Transverse colon (tissue), 4 donors: ENCODE measurements around the gene ZNF488. TPM values are rescaled to one million over a fixed set of nuclear protein-coding genes. Genes with fewer than 3 reads are reported as not detected.
A peak's percentile ranks its signal among the peaks of the same experiment; 100 is the strongest.

Experiments
- DNase-seq: peaks from one replicate; pipeline ENCODE4 v3.0.0-alpha.2; 2019
- H3K27ac ChIP-seq, 4 donors: fragments of 200-600 bp; sonication (generic); 2 replicates each; pipeline ENCODE4 v1.5.1; 2016 to 2018; ENCODE audit warnings: inconsistent platforms in 4 of 4
- H3K27me3 ChIP-seq: fragments of 200-600 bp; sonication (generic); 2 replicates; pipeline ENCODE4 v1.5.1; 2017; ENCODE audit warnings: inconsistent platforms
- H3K36me3 ChIP-seq, 4 donors: fragments of 200-600 bp; sonication (generic); 2 replicates each; pipeline ENCODE4 v1.5.1; 2017 to 2019; ENCODE audit warnings: inconsistent platforms in 4 of 4
- H3K4me1 ChIP-seq, 4 donors: fragments of 200-600 bp; sonication (generic); 2 replicates each; pipeline ENCODE4 v1.5.1; 2017 to 2020; ENCODE audit warnings: inconsistent platforms in 4 of 4
- H3K4me3 ChIP-seq, 4 donors: fragments of 200-600 bp; sonication (generic); 1 replicate in 1 of 4; 2 replicates in 3 of 4; pipeline versions ENCODE4 v1.5.1 to v1.6.1; 2017 to 2019; ENCODE audit warnings: inconsistent platforms in 4 of 4
- H3K9me3 ChIP-seq, 2 donors: fragments of 200-600 bp; sonication (generic); 2 replicates each; pipeline ENCODE4 v1.5.1; 2017 to 2019; ENCODE audit warnings: inconsistent platforms in 2 of 2
- EP300 ChIP-seq: sonication (generic); formaldehyde crosslinking; IDR thresholded peaks from one replicate; pipeline ENCODE4 v1.6.1; 2017; ENCODE audit warnings: antibody characterized with exemption, low read depth
- POLR2A ChIP-seq: fragments of 450-650 bp; IDR thresholded peaks from one replicate; pipeline ENCODE4 v1.6.1; 2016; ENCODE audit warnings: antibody characterized with exemption, mild to moderate bottlenecking, moderate library complexity
- POLR2AphosphoS5 ChIP-seq, 3 donors: sonication (generic); formaldehyde crosslinking; IDR thresholded peaks; one replicate each; pipeline ENCODE4 v1.6.1; 2016; ENCODE audit warnings: antibody characterized with exemption in 3 of 3
- WGBS, 2 donors: methylation state at CpG; one replicate each; pipeline ENCODE4 v1.1.5; 2018; ENCODE audit warnings: low coverage in 1 of 2; 5-methylcytosine and 5-hydroxymethylcytosine counted together
- in situ Hi-C, 4 donors: fragments of 200-750 bp; cut with MboI; loops; one replicate each; pipeline versions ENCODE4 v1.15.0 to v1.15.1; 2017; ENCODE audit warnings: low sequenced_read_pairs in 3 of 4, low pct_ligation_motif_present in 1 of 4, low pct_unique_long_range_greater_than_20kb in 1 of 4
- intact Hi-C: fragments of 100-400 bp; cut with DNase I; formaldehyde crosslinking; loops from one replicate; pipeline ENCODE4 v1.15.1; 2023; ENCODE audit warnings: low total_unique reads
- total RNA-seq, 4 donors: library from RNA; depleted of rRNA; stranded (reverse); fragments of >200 nt; gene quantifications; one replicate each; pipeline ENCODE4 v1.1.0, GENCODE V29; 2016
- TF ChIP-seq, protein P1 (sequence below), 5 experiments: fragments of 200-600 bp in 3 of 5; fragments of 450-650 bp in 2 of 5; sonication (generic) in 3 of 5; IDR thresholded peaks; 1 replicate in 2 of 5; 2 replicates in 3 of 5; pipeline ENCODE4 v1.5.1; 2016 to 2017; ENCODE audit warnings: antibody characterized with exemption in 5 of 5, inconsistent platforms in 3 of 5, mild to moderate bottlenecking in 2 of 5, moderate library complexity in 1 of 5

The ZNF488 gene
- total RNA-seq, 4 donors from 2014 or later = 0.41 to 0.80 TPM; not detected in 2

DNA sequence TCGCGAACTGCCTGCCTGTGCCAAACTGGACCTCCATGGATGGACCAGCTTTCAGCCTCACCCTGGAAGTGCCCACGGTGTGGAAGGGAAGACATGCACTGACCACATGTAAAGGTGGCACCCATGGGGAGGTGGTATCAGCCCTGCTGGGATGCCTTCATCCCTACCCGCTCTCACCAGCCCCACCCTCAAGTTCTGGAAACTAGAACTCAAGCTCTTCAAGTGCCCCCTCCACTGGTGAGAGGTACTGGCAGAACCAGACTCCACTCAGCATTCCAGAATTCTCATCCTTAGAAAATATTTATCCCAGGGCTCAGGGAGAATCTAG lies 5.9 kb downstream of the ZNF488 start:
- DNase-seq = no peak
- intact Hi-C loops (no loop called here), in situ Hi-C loops (loop anchor here in 1 of 4 donors (25.0 kb wide), 1 partner anchor 1091 kb away; the partner anchor contains the start of gene ANTXRL)
- Histone ChIP-seq H3K27ac (peak overlapping the region in 1 of 4 donors; percentile 17), H3K36me3 (no peaks in the 10 kb centered on the region), H3K9me3 (no peaks in the 10 kb centered on the region), H3K4me3 (no peak overlapping the region), H3K27me3 (no peaks in the 10 kb centered on the region), H3K4me1 (peaks cover 0 to 15% (median 12%) of the 10 kb centered on the region in 4 donors)
- no peak for TF ChIP-seq EP300
- TF ChIP-seq, protein P1, sequence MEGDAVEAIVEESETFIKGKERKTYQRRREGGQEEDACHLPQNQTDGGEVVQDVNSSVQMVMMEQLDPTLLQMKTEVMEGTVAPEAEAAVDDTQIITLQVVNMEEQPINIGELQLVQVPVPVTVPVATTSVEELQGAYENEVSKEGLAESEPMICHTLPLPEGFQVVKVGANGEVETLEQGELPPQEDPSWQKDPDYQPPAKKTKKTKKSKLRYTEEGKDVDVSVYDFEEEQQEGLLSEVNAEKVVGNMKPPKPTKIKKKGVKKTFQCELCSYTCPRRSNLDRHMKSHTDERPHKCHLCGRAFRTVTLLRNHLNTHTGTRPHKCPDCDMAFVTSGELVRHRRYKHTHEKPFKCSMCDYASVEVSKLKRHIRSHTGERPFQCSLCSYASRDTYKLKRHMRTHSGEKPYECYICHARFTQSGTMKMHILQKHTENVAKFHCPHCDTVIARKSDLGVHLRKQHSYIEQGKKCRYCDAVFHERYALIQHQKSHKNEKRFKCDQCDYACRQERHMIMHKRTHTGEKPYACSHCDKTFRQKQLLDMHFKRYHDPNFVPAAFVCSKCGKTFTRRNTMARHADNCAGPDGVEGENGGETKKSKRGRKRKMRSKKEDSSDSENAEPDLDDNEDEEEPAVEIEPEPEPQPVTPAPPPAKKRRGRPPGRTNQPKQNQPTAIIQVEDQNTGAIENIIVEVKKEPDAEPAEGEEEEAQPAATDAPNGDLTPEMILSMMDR (IDR thresholded peaks at IDR 0.05) = no peak
- TF ChIP-seq POLR2AphosphoS5 (IDR thresholded peaks at IDR 0.05) = no peak
- TF ChIP-seq POLR2A = no peak
- 60 to 84% methylated on average over 2 to 4 of the region's 4 CpGs for WGBS, 2 donors

DNA sequence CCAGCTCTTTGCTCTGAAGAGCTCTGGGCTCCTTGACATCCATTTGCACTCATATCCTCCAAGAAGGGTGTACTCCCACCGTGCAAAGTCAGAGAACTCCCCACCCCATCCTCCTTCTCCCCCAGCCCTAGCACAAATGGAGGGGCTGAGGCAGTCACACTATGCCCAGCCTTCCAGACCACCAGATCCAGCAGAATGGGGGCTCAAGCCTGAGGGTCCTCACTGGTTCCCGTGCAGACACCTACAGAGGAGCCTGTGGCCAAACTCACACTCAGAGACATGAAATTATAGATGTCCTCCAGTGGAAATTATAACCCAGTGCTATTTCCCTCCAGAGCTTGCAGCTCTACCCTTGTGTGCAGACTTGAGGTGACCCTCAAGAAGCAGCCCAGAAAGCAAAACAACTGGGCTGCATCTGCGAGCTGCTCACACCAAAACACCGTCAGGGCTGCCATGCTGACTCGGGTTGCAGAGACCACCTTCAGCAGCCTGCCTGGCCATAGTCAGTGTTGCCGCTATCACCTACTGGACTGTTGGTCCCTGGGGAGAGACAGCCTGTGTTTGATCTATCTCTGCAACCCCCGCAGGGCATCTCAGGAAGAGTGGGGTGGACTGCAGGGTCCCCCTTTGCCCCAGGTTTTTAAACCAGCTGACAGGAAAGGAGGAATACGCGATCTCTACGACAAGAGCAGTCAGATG lies 7.4 kb downstream of the ZNF488 start:
- in situ Hi-C loops = loop anchor here in 1 of 4 donors (25.0 kb wide), 1 partner anchor 1089 kb away; the partner anchor contains the start of gene ANTXRL

DNA sequence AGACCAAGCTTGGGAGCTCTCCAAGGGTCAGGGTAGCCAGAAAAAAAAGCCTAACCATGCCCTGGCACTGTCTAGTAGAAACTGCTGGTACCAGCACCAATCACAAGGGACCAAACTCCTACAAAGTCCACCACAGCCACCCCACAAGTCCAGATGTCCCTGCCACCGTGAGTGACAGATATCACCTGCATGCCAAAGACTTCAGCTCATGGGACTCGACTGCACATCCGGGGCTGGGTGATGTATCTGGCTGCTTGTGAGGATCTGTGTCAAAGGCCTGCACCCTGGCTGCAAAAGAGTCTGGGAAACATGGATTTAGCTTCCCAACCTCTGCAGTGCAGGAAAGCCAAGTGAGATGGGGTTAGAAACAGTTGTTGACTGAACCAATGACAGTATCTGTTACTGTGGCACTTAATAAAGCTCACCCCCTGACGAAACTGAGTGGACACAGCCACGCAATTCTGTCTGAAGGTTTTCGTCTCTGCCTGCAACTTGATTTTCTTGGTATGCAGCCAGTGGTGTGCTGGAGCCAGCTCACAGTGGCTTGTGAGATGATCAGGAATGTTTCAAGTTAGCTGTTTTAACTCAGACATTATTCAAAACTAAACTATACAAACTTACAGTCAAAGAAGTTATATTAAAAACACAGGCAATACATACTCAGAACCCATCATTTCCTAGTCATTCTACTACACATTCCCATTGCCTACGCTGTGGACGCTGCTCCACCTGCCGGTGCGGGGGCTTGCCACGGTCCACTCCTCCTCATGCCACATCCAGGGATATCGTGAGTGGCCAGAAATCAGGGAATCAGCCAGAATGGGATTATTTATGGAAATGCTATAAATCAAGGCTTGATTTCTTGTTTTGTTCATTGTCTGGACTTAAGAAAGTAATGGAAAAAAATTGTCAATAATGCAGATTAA lies 9.2 kb downstream of the ZNF488 start:
- Histone ChIP-seq H3K4me3 (no peak overlapping the region), H3K27me3 (no peaks in the 10 kb centered on the region), H3K4me1 (peaks cover 0 to 10% (median 3%) of the 10 kb centered on the region in 4 donors), H3K9me3 (no peaks in the 10 kb centered on the region), H3K27ac (no peak overlapping the region), H3K36me3 (no peaks in the 10 kb centered on the region)
- in situ Hi-C loops = loop anchor here in 1 of 4 donors (25.0 kb wide), 1 partner anchor 1088 kb away; the partner anchor contains the start of gene ANTXRL
- TF ChIP-seq POLR2AphosphoS5 (IDR thresholded peaks at IDR 0.05) (no peak), POLR2A (no peak), EP300 (no peak)
- TF ChIP-seq, protein P1 (IDR thresholded peaks at IDR 0.05) = no peak
- 64 to 70% methylated on average over 2 to 12 of the region's 12 CpGs for WGBS, 2 donors
- intact Hi-C loops = no loop called here
- DNase-seq = no peak

More for the DNA sequence above, 7.4 kb downstream of the ZNF488 start:
- TF ChIP-seq EP300 = no peak
- TF ChIP-seq POLR2AphosphoS5 (IDR thresholded peaks at IDR 0.05) = no peak
- no peak for TF ChIP-seq POLR2A
- TF ChIP-seq, protein P1 (IDR thresholded peaks at IDR 0.05) = no peak
- Histone ChIP-seq H3K4me3 (no peak overlapping the region), H3K36me3 (no peaks in the 10 kb centered on the region), H3K27me3 (no peaks in the 10 kb centered on the region), H3K9me3 (no peaks in the 10 kb centered on the region), H3K4me1 (peaks cover 0 to 14% (median 11%) of the 10 kb centered on the region in 4 donors), H3K27ac (no peak overlapping the region)
- intact Hi-C loops = no loop called here
- no peak for DNase-seq
- WGBS, 2 donors = 71% methylated on average over 10 of the region's 10 CpGs; no CpG with 5 or more reads in 1 of the 2 donors

DNA sequence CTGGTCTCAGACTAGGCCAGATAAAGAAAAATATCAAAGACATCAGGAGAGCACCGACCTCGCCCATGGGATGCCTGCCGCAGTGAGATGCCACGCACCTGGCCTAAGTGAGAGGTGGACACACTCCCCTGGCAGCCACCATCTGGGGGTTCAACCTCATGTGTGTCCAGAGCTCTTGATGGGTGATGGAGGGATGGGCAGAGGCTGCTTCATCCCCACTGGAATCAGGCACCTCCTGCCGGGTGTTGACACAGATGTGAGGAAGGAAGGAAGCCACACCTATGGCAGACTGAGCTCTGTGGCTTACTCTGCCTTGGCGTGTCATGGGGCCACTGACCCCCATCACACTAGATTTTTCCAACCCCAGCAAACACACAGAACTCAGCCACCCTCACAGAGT lies 11.4 kb downstream of the ZNF488 start:
- Histone ChIP-seq H3K4me3 (no peak overlapping the region), H3K9me3 (no peaks in the 10 kb centered on the region), H3K27ac (no peak overlapping the region), H3K36me3 (no peaks in the 10 kb centered on the region), H3K4me1 (peaks cover 0 to 5% (median 3%) of the 10 kb centered on the region in 4 donors), H3K27me3 (no peaks in the 10 kb centered on the region)
- in situ Hi-C loops = no loop called here
- WGBS, 2 donors = 79% methylated on average over 6 of the region's 6 CpGs; no CpG with 5 or more reads in 1 of the 2 donors
- no peak for DNase-seq
- intact Hi-C loops = no loop called here
- TF ChIP-seq POLR2A (no peak), POLR2AphosphoS5 (IDR thresholded peaks at IDR 0.05) (no peak), EP300 (no peak)
- TF ChIP-seq, protein P1 (IDR thresholded peaks at IDR 0.05) = no peak
